ENCODE results near the gene PRELID3B.

The PRELID3B gene

GRCh38 chr20:59042151-59042795 lies at the start of gene PRELID3B:
Gene PRELID3B (minus strand): TSS chr20:59042786. CDS start chr20:59042730, 56 bp downstream.
- Mint-ChIP-seq H3K36me3 (ENCODE audit: low read depth) (peaks cover 31% of the 10 kb centered on the region), H3K27ac (peak within 1 kb of the TSS; percentile 95), H3K4me3 (peak within 1 kb of the TSS; percentile 93), H3K9me3 (no peaks in the 10 kb centered on the region), H3K27me3 (ENCODE audit: low read depth) (no peaks in the 10 kb centered on the region), H3K4me1 (ENCODE audit: low read depth) (peaks cover 43% of the 10 kb centered on the region)
- DNase-seq (ENCODE audit: low spot score): no peak

GRCh38 chr20:59087829-59088433 lies 45.3 kb upstream of the PRELID3B start:
- peaks cover 36% of the 10 kb centered on the region for H3K27me3 Mint-ChIP-seq (ENCODE audit: low read depth)
- no peaks in the 10 kb centered on the region for H3K36me3 Mint-ChIP-seq (ENCODE audit: low read depth)
- no peaks in the 10 kb centered on the region for H3K4me1 Mint-ChIP-seq (ENCODE audit: low read depth)
- no peaks in the 10 kb centered on the region for H3K9me3 Mint-ChIP-seq
- no peak overlapping the region for H3K27ac Mint-ChIP-seq
- DNase-seq (ENCODE audit: low spot score): peak; percentile 66
- H3K4me3 Mint-ChIP-seq: no peak overlapping the region

- H3K36me3 Mint-ChIP-seq (ENCODE audit: low read depth): no peaks in the 10 kb centered on the region
- no peak overlapping the region for H3K4me3 Mint-ChIP-seq
- no peaks in the 10 kb centered on the region for H3K9me3 Mint-ChIP-seq
- H3K27ac Mint-ChIP-seq: no peak overlapping the region
- no peaks in the 10 kb centered on the region for H3K4me1 Mint-ChIP-seq (ENCODE audit: low read depth)
- H3K27me3 Mint-ChIP-seq (ENCODE audit: low read depth): peaks cover 36% of the 10 kb centered on the region
- no peak for DNase-seq (ENCODE audit: low spot score)
These were observed 44.3 kb upstream of the PRELID3B start for GRCh38 chr20:59086923-59087322.

GRCh38 chr20:59084041-59084850 lies 41.7 kb upstream of the PRELID3B start:
- H3K36me3 Mint-ChIP-seq (ENCODE audit: low read depth): no peaks in the 10 kb centered on the region
- no peak for DNase-seq (ENCODE audit: low spot score)
- no peaks in the 10 kb centered on the region for H3K4me1 Mint-ChIP-seq (ENCODE audit: low read depth)
- H3K27me3 Mint-ChIP-seq (ENCODE audit: low read depth): peaks cover 40% of the 10 kb centered on the region
- H3K9me3 Mint-ChIP-seq: no peaks in the 10 kb centered on the region
- H3K4me3 Mint-ChIP-seq: no peak overlapping the region
- no peak overlapping the region for H3K27ac Mint-ChIP-seq

- peaks cover 1% of the 10 kb centered on the region for H3K4me1 Mint-ChIP-seq (ENCODE audit: low read depth)
- DNase-seq (ENCODE audit: low spot score): no peak
- no peak overlapping the region for H3K4me3 Mint-ChIP-seq
- H3K27ac Mint-ChIP-seq: no peak overlapping the region
- peaks cover 38% of the 10 kb centered on the region for H3K27me3 Mint-ChIP-seq (ENCODE audit: low read depth)
- no peaks in the 10 kb centered on the region for H3K9me3 Mint-ChIP-seq
- H3K36me3 Mint-ChIP-seq (ENCODE audit: low read depth): no peaks in the 10 kb centered on the region
These were observed 40.4 kb upstream of the PRELID3B start for GRCh38 chr20:59082981-59083380.

GRCh38 chr20:59082077-59082740 lies 39.6 kb upstream of the PRELID3B start:
- no peaks in the 10 kb centered on the region for H3K9me3 Mint-ChIP-seq

GRCh38 chr20:59081036-59081435 lies 38.5 kb upstream of the PRELID3B start:
- Mint-ChIP-seq H3K4me1 (ENCODE audit: low read depth) (peaks cover 8% of the 10 kb centered on the region), H3K27me3 (ENCODE audit: low read depth) (peaks cover 39% of the 10 kb centered on the region), H3K9me3 (no peaks in the 10 kb centered on the region), H3K36me3 (ENCODE audit: low read depth) (no peaks in the 10 kb centered on the region), H3K4me3 (no peak overlapping the region), H3K27ac (no peak overlapping the region)
- DNase-seq (ENCODE audit: low spot score): no peak

More at GRCh38 chr20:59082077-59082740, 39.6 kb upstream of the PRELID3B start:
- H3K4me1 Mint-ChIP-seq (ENCODE audit: low read depth): peaks cover 3% of the 10 kb centered on the region
- H3K36me3 Mint-ChIP-seq (ENCODE audit: low read depth): no peaks in the 10 kb centered on the region
- DNase-seq (ENCODE audit: low spot score): no peak
- H3K27me3 Mint-ChIP-seq (ENCODE audit: low read depth): peaks cover 42% of the 10 kb centered on the region
- H3K27ac Mint-ChIP-seq: no peak overlapping the region
- no peak overlapping the region for H3K4me3 Mint-ChIP-seq

- Mint-ChIP-seq H3K4me1 (ENCODE audit: low read depth) (peaks cover 16% of the 10 kb centered on the region), H3K9me3 (no peaks in the 10 kb centered on the region), H3K27ac (no peak overlapping the region), H3K27me3 (ENCODE audit: low read depth) (peaks cover 33% of the 10 kb centered on the region), H3K4me3 (no peak overlapping the region), H3K36me3 (ENCODE audit: low read depth) (no peaks in the 10 kb centered on the region)
- DNase-seq (ENCODE audit: low spot score): no peak
These were observed 35.6 kb upstream of the PRELID3B start for GRCh38 chr20:59078231-59078630.

GRCh38 chr20:59077705-59078104 lies 35.1 kb upstream of the PRELID3B start:
- Mint-ChIP-seq H3K9me3 (no peaks in the 10 kb centered on the region), H3K27ac (no peak overlapping the region), H3K4me3 (no peak overlapping the region), H3K27me3 (ENCODE audit: low read depth) (peaks cover 33% of the 10 kb centered on the region), H3K36me3 (ENCODE audit: low read depth) (no peaks in the 10 kb centered on the region), H3K4me1 (ENCODE audit: low read depth) (peaks cover 16% of the 10 kb centered on the region)
- no peak for DNase-seq (ENCODE audit: low spot score)

GRCh38 chr20:59075934-59076508 lies 33.4 kb upstream of the PRELID3B start:
- no peaks in the 10 kb centered on the region for H3K36me3 Mint-ChIP-seq (ENCODE audit: low read depth)
- no peak overlapping the region for H3K4me3 Mint-ChIP-seq
- H3K9me3 Mint-ChIP-seq: no peaks in the 10 kb centered on the region
- H3K4me1 Mint-ChIP-seq (ENCODE audit: low read depth): peaks cover 16% of the 10 kb centered on the region
- peaks cover 30% of the 10 kb centered on the region for H3K27me3 Mint-ChIP-seq (ENCODE audit: low read depth)
- DNase-seq (ENCODE audit: low spot score): no peak
- H3K27ac Mint-ChIP-seq: no peak overlapping the region

GRCh38 chr20:59074456-59074855 lies 31.9 kb upstream of the PRELID3B start:
- Mint-ChIP-seq H3K4me3 (no peak overlapping the region), H3K9me3 (no peaks in the 10 kb centered on the region), H3K36me3 (ENCODE audit: low read depth) (no peaks in the 10 kb centered on the region), H3K4me1 (ENCODE audit: low read depth) (peaks cover 16% of the 10 kb centered on the region), H3K27ac (no peak overlapping the region), H3K27me3 (ENCODE audit: low read depth) (peaks cover 30% of the 10 kb centered on the region)
- DNase-seq (ENCODE audit: low spot score): peak; percentile 17

- DNase-seq (ENCODE audit: low spot score): no peak
- Mint-ChIP-seq H3K27me3 (ENCODE audit: low read depth) (peaks cover 32% of the 10 kb centered on the region), H3K36me3 (ENCODE audit: low read depth) (no peaks in the 10 kb centered on the region), H3K27ac (no peak overlapping the region), H3K4me3 (no peak overlapping the region), H3K4me1 (ENCODE audit: low read depth) (peaks cover 16% of the 10 kb centered on the region), H3K9me3 (no peaks in the 10 kb centered on the region)
These were observed 31.0 kb upstream of the PRELID3B start for GRCh38 chr20:59073582-59073981.

GRCh38 chr20:59071216-59071615 lies 28.6 kb upstream of the PRELID3B start:
- H3K27me3 Mint-ChIP-seq (ENCODE audit: low read depth): peaks cover 35% of the 10 kb centered on the region
- H3K9me3 Mint-ChIP-seq: no peaks in the 10 kb centered on the region
- DNase-seq (ENCODE audit: low spot score): no peak
- H3K27ac Mint-ChIP-seq: no peak overlapping the region
- no peak overlapping the region for H3K4me3 Mint-ChIP-seq
- no peaks in the 10 kb centered on the region for H3K36me3 Mint-ChIP-seq (ENCODE audit: low read depth)
- H3K4me1 Mint-ChIP-seq (ENCODE audit: low read depth): peaks cover 10% of the 10 kb centered on the region
